AG04450 (cell line): ENCODE data around the gene FGF22. TPM values are rescaled to one million over a fixed set of nuclear protein-coding genes. Genes with fewer than 3 reads are reported as not detected.

Experiments
- CTCF ChIA-PET: fragments of 300-600, 350-600 bp; formaldehyde crosslinking; extraction: SDS; loops from one replicate; lab custom pipeline; 2022; ENCODE audit warnings: antibody characterized with exemption, inconsistent platforms; lab: Charles Lee
- POLR2A ChIA-PET: fragments of 350-600 bp; formaldehyde crosslinking; extraction: SDS; loops from one replicate; lab custom pipeline; 2021; ENCODE audit warnings: antibody characterized with exemption, inconsistent platforms; lab: Yijun Ruan, JAX
- DNase-seq: peaks from one replicate; pipeline ENCODE4 v3.0.0-alpha.2; 2011; ENCODE audit warnings: low read depth, low spot score
- H3K27ac ChIP-seq: one replicate; pipeline ENCODE4 v1.5.1; 2012; ENCODE audit warnings: low read depth, low read length, control low read depth
- H3K27me3 ChIP-seq: one replicate; pipeline ENCODE4 v1.6.0; 2012; ENCODE audit warnings: low read length; ENCODE audit not compliant: control insufficient read depth, insufficient read depth
- H3K4me3 ChIP-seq: 2 replicates; pipeline ENCODE4 v1.5.1; 2011; ENCODE audit warnings: mild to moderate bottlenecking, low read depth, low read length, control low read depth
- H3K9me3 ChIP-seq: 2 replicates; pipeline ENCODE4 v1.5.1; 2012; ENCODE audit warnings: low read length; ENCODE audit not compliant: control insufficient read depth, insufficient read depth
- polyA plus RNA-seq: library from polyadenylated mRNA; depleted of rRNA; stranded (reverse); fragments of >200 nt; gene quantifications from 2 replicates; pipeline ENCODE4 v1.2.3, GENCODE V29; 2011
- TF ChIP-seq, protein P1 (sequence below): IDR thresholded peaks from 2 replicates; pipeline ENCODE4 v1.5.1; 2011; ENCODE audit warnings: low read depth, low read length, control low read depth, inconsistent platforms

FGF22 gene
- polyA plus RNA-seq, 1 experiment, result not detected

GRCh38 chr19:644789-645188 lies 5.1 kb downstream of the FGF22 start:
- POLR2A ChIA-PET, result no interaction called here
- DNase-seq, result no peak

DNA sequence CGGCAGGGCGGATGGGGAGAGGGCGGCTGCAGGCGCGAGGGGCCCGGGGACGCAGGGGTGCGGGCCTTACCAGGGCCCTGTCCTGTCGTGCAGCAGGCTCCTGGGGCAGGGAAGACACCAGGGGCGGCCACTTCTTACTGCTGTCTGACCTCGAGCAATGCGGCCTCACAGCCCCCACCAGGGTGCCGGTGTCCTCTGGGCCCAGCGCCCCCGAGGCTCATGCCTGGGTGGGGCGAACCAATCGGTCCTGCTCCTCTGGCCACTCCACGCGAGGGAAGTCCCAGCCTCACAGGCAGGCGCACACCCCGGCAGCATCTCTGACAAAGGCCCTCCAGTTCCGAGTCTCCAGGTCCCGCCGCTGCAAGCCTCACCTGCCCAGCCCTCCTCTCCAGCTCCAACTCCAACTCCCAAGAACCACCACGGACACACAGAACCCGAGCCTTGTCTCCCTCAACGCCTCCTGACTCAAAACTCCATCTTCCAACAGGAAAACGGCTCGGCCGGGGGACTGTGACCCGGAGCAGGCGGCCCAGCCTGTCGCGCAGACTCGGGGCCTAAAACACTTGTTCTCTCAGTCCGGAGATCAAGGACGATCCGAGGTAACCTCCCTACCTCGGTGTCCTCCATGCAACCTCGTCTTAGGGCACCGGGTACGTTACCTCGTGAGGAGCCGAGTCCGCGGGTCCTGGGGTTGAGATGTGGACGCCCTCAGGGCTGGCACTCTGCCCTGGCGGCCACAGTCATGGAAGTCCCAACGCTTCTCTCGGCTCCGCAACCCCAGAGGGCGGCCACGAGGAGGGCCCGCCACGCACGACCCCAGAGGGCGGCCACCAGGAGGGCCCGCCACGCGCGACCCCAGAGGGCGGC lies 6.5 kb downstream of the FGF22 start:
- ChIA-PET CTCF (no interaction called here), POLR2A (no interaction called here)
- H3K27ac ChIP-seq, result no peak overlapping the region
- H3K4me3 ChIP-seq, result no peak overlapping the region
- DNase-seq, result no peak
- no peaks in the 10 kb centered on the region for H3K27me3 ChIP-seq
- peaks cover 4% of the 10 kb centered on the region; the same call in 1 of the 2 replicates for H3K9me3 ChIP-seq
- TF ChIP-seq, protein P1, sequence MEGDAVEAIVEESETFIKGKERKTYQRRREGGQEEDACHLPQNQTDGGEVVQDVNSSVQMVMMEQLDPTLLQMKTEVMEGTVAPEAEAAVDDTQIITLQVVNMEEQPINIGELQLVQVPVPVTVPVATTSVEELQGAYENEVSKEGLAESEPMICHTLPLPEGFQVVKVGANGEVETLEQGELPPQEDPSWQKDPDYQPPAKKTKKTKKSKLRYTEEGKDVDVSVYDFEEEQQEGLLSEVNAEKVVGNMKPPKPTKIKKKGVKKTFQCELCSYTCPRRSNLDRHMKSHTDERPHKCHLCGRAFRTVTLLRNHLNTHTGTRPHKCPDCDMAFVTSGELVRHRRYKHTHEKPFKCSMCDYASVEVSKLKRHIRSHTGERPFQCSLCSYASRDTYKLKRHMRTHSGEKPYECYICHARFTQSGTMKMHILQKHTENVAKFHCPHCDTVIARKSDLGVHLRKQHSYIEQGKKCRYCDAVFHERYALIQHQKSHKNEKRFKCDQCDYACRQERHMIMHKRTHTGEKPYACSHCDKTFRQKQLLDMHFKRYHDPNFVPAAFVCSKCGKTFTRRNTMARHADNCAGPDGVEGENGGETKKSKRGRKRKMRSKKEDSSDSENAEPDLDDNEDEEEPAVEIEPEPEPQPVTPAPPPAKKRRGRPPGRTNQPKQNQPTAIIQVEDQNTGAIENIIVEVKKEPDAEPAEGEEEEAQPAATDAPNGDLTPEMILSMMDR, result no peak

More at GRCh38 chr19:644789-645188, 5.1 kb downstream of the FGF22 start:
- CTCF ChIA-PET, result no interaction called here
- H3K27ac ChIP-seq, result no peak overlapping the region
- peaks cover 4% of the 10 kb centered on the region; the same call in 1 of the 2 replicates for H3K9me3 ChIP-seq
- no peak overlapping the region for H3K4me3 ChIP-seq
- no peaks in the 10 kb centered on the region for H3K27me3 ChIP-seq
- TF ChIP-seq, protein P1, result no peak

DNA sequence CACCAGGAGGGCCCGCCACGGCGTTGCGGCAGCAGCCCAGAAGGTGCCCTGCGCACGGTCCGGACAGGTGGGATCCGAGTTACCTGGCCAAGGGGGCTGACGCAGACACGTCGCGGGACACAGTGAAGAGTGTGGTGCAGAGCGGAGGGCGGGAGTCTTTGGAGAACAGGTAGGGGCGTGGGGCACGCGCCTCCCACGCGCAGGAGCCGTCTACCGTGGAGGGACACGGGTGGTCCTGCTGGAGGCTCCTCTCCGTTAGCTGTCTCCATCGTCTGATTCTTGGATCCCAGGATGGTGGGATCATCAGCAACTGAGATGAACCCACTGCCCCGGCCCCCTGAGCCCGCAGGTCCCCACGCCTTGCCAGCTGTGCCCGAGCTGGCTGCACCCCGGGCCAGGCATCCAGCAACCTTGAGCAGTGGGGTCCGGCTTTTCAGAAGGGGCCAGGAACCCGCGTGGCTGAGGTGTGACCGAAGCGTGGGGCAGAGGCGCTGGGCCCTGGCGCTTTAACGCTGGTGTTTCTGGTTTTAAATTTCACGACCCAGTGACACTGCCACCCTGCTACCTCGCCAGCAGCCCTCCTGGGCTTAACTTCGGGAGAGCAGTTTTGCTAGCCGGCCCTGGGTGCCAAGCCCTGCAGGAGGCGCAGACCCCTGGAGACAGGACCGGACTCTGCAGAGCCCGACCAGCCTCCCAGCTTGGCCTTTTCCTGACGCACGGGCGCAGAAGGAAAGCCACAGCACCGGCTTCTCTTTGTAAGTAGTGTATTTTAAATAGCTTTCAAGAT lies 7.3 kb downstream of the FGF22 start:
- Histone ChIP-seq H3K27me3 (no peaks in the 10 kb centered on the region), H3K4me3 (no peak overlapping the region), H3K27ac (no peak overlapping the region), H3K9me3 (peaks cover 4% of the 10 kb centered on the region; the same call in 1 of the 2 replicates)
- POLR2A ChIA-PET, result interaction anchor here (0.6 kb wide), 1 partner anchor 13 kb away, joined by 4 read pairs; the partner anchor contains the start of gene POLRMT
- CTCF ChIA-PET, result no interaction called here
- no peak for DNase-seq
- TF ChIP-seq, protein P1, result no peak

- no peak for DNase-seq
- ChIA-PET POLR2A (interaction anchor here (0.6 kb wide), 1 partner anchor 14 kb away, joined by 4 read pairs; the partner anchor contains the start of gene POLRMT), CTCF (no interaction called here)
Measured at GRCh38 chr19:647566-648284, 8.0 kb downstream of the FGF22 start.

More at GRCh38 chr19:647566-648284, 8.0 kb downstream of the FGF22 start:
- H3K27ac ChIP-seq, result no peak overlapping the region
- H3K4me3 ChIP-seq, result no peak overlapping the region
- TF ChIP-seq, protein P1, result no peak
- H3K9me3 ChIP-seq, result peaks cover 4% of the 10 kb centered on the region; the same call in 1 of the 2 replicates
- no peaks in the 10 kb centered on the region for H3K27me3 ChIP-seq
